Aorta (tissue), 5 donors: ENCODE results near the gene VTI1A. TPM values are rescaled to one million over a fixed set of nuclear protein-coding genes. Genes with fewer than 3 reads are reported as not detected.
"Not testable (repeated sequence)": the region's sequence is repeated elsewhere in the genome, so short reads cannot be mapped to it uniquely, and the experiment has no call there.

ENCODE experiments used
- ATAC-seq: fragments of 200-7000 bp; cut with Tn5 transposase; one replicate; pipeline ENCODE4 v1.9.1; 2022; ENCODE audit warnings: moderate library complexity; ENCODE audit not compliant: low FRiP score
- DNase-seq, 2 donors: peaks; one replicate each; pipeline ENCODE4 v3.0.0-alpha.2; 2020
- H3K27ac ChIP-seq, 2 donors: one replicate each; pipeline ENCODE4 v1.5.1; 2013; ENCODE audit warnings: low read length in 2 of 2, mild to moderate bottlenecking in 2 of 2, moderate library complexity in 2 of 2, control low read depth in 1 of 2, inconsistent platforms in 1 of 2, low read depth in 1 of 2
- H3K27me3 ChIP-seq, 2 donors: one replicate each; pipeline ENCODE4 v1.6.1; 2013; ENCODE audit warnings: control low read depth in 1 of 2, low read length in 1 of 2, mild to moderate bottlenecking in 1 of 2, moderate library complexity in 1 of 2; ENCODE audit not compliant: insufficient read depth in 2 of 2, control insufficient read depth in 1 of 2
- H3K36me3 ChIP-seq, 2 donors: one replicate each; pipeline ENCODE4 v1.6.1; 2013; ENCODE audit warnings: control low read depth in 1 of 2, low read length in 1 of 2, mild to moderate bottlenecking in 1 of 2; ENCODE audit not compliant: insufficient read depth in 2 of 2, control insufficient read depth in 1 of 2
- H3K4me1 ChIP-seq, 2 donors: one replicate each; pipeline ENCODE4 v1.6.1; 2013; ENCODE audit warnings: low read length in 2 of 2, control low read depth in 1 of 2, mild to moderate bottlenecking in 1 of 2, moderate library complexity in 1 of 2; ENCODE audit not compliant: insufficient read depth in 2 of 2, control insufficient read depth in 1 of 2
- H3K4me3 ChIP-seq, 2 donors: one replicate each; pipeline ENCODE4 v1.5.1; 2013; ENCODE audit warnings: low read length in 2 of 2, control low read depth in 1 of 2, mild to moderate bottlenecking in 1 of 2
- H3K9me3 ChIP-seq: one replicate; pipeline ENCODE4 v1.6.1; 2013; ENCODE audit warnings: mild to moderate bottlenecking, low read length; ENCODE audit not compliant: control insufficient read depth
- WGBS, 2 donors: extraction: QIAGEN DNeasy Blood & Tissue Kit; methylation state at CpG; one replicate each; pipeline ENCODE4 v1.1.7; 2013; 5-methylcytosine and 5-hydroxymethylcytosine counted together
- intact Hi-C, 2 donors: fragments of 100-400 bp; cut with DNase I; formaldehyde crosslinking; loops; one replicate each; pipeline versions ENCODE4 v1.14.2 to v1.15.0; 2022
- polyA plus RNA-seq, 2 donors: library from polyadenylated mRNA; stranded (reverse); fragments of 200-250 nt; gene quantifications; one replicate each; pipeline ENCODE4 v1.2.3, GENCODE V29; 2013
- total RNA-seq, 2 donors: library from RNA; stranded (reverse); fragmentation: NEBNext Ultra II Directional; extraction: Animal tissue kit (Norgen Biotek cat#: 25700); gene quantifications; one replicate each; pipeline ENCODE4 v1.2.1, GENCODE V29; 2021
- donor health status: healthy with polysubstance abuse.
- donor health status: Bipolar disorder and iron deficiency.
- donor health status: DM: no; HTN: no; CAD: no.
- donor health status: DM: no; HTN: no; CAD: no.
- donor health status: DM: yes; HTN: yes; CAD: no.

VTI1A gene
- total and polyA plus RNA-seq, 4 donors: 8.6 to 43.1 (median 23.2) TPM

- H3K27ac ChIP-seq: no peak overlapping the region
- no peak for ATAC-seq
- H3K4me1 ChIP-seq: no peaks in the 10 kb centered on the region
- peaks cover 0 to 2% of the 10 kb centered on the region in 2 donors for H3K36me3 ChIP-seq
- H3K27me3 ChIP-seq: no peaks in the 10 kb centered on the region
- DNase-seq: no peak
- intact Hi-C loops: no loop called here
- no peak overlapping the region for H3K4me3 ChIP-seq
- WGBS, 2 donors: 84 to 86% methylated on average over 2 of the region's 2 CpGs
- H3K9me3 ChIP-seq: no peaks in the 10 kb centered on the region
Observed at GRCh38 chr10:112724404-112724991, 277.5 kb downstream of the VTI1A start.

GRCh38 chr10:112728118-112728883 is 281.3 kb downstream of the VTI1A start:
- Histone ChIP-seq H3K27ac (no peak overlapping the region), H3K27me3 (no peaks in the 10 kb centered on the region), H3K9me3 (no peaks in the 10 kb centered on the region), H3K4me3 (no peak overlapping the region), H3K4me1 (peaks cover 0 to 2% of the 10 kb centered on the region in 2 donors), H3K36me3 (peaks cover 0 to 2% of the 10 kb centered on the region in 2 donors)
- ATAC-seq (no peak), DNase-seq (no peak)
- 95 to 97% methylated on average over 3 of the region's 3 CpGs for WGBS, 2 donors
- intact Hi-C loops: no loop called here

- ATAC-seq: no peak
- intact Hi-C loops: no loop called here
Observed at GRCh38 chr10:112728997-112729396, 282.0 kb downstream of the VTI1A start.

GRCh38 chr10:112731450-112731849 is 284.4 kb downstream of the VTI1A start:
- intact Hi-C loops, H3K4me3 ChIP-seq, H3K36me3 ChIP-seq, H3K9me3 ChIP-seq, DNase-seq, H3K27me3 ChIP-seq, H3K4me1 ChIP-seq, ATAC-seq, H3K27ac ChIP-seq: not testable (repeated sequence)
- 96 to 100% methylated on average over 3 of the region's 3 CpGs for WGBS, 2 donors

More at GRCh38 chr10:112728997-112729396, 282.0 kb downstream of the VTI1A start:
- Histone ChIP-seq H3K4me3 (no peak overlapping the region), H3K27me3 (no peaks in the 10 kb centered on the region), H3K36me3 (no peaks in the 10 kb centered on the region), H3K9me3 (no peaks in the 10 kb centered on the region), H3K27ac (no peak overlapping the region), H3K4me1 (peaks cover 0 to 2% of the 10 kb centered on the region in 2 donors)
- DNase-seq: no peak

- Histone ChIP-seq H3K27me3 (no peaks in the 10 kb centered on the region), H3K9me3 (no peaks in the 10 kb centered on the region), H3K36me3 (no peaks in the 10 kb centered on the region), H3K27ac (no peak overlapping the region), H3K4me1 (peaks cover 0 to 2% of the 10 kb centered on the region in 2 donors), H3K4me3 (no peak overlapping the region)
- intact Hi-C loops: no loop called here
- ATAC-seq (no peak), DNase-seq (no peak)
- 63 to 70% methylated on average over 3 of the region's 3 CpGs for WGBS, 2 donors
Observed at GRCh38 chr10:112732277-112732921, 285.4 kb downstream of the VTI1A start.

GRCh38 chr10:112735041-112735695 is 288.2 kb downstream of the VTI1A start:
- H3K36me3 ChIP-seq: no peaks in the 10 kb centered on the region
- ATAC-seq: no peak
- intact Hi-C loops: no loop called here
- H3K4me1 ChIP-seq: peaks cover 0 to 2% of the 10 kb centered on the region in 2 donors
- no peak overlapping the region for H3K4me3 ChIP-seq
- no peak for DNase-seq
- H3K27ac ChIP-seq: no peak overlapping the region
- no peaks in the 10 kb centered on the region for H3K27me3 ChIP-seq
- WGBS, 2 donors: 84 to 89% methylated on average over 4 of the region's 4 CpGs
- H3K9me3 ChIP-seq: no peaks in the 10 kb centered on the region

GRCh38 chr10:112738606-112739591 is 291.9 kb downstream of the VTI1A start:
- Histone ChIP-seq H3K27me3 (no peaks in the 10 kb centered on the region), H3K36me3 (no peaks in the 10 kb centered on the region), H3K4me3 (no peak overlapping the region), H3K9me3 (no peaks in the 10 kb centered on the region), H3K27ac (no peak overlapping the region), H3K4me1 (no peaks in the 10 kb centered on the region)
- 45 to 52% methylated on average over 11 of the region's 11 CpGs for WGBS, 2 donors
- no peak for ATAC-seq
- intact Hi-C loops: no loop called here
- no peak for DNase-seq
